GM19035 (cell line): Measurements from ENCODE around the gene ING1.

Experiments used
- ATAC-seq: cut with Tn5 transposase; IDR thresholded peaks from one replicate; pipeline ENCODE4 v1.9.1; 2021; ENCODE audit not compliant: unreplicated experiment

ING1 gene

DNA sequence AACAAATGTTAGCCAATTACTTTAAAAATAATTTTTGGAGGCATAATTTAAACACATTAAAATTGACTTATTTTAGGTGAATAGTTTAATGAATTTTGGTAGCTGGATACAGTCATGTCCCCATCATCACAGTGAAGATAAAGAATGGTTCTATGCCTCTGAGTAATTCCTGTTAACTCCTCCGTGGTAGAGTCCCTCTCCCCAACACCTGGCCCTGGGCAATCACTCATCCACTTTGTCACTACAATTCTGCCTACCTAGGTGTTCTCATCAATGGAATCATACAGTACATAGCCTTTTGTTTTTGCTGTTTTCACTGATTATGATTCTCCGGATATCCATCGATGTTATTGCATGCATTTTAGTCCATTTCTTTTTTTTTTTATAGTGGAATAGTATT lies 55.6 kb downstream of the ING1 start:
- ATAC-seq, result no peak

DNA sequence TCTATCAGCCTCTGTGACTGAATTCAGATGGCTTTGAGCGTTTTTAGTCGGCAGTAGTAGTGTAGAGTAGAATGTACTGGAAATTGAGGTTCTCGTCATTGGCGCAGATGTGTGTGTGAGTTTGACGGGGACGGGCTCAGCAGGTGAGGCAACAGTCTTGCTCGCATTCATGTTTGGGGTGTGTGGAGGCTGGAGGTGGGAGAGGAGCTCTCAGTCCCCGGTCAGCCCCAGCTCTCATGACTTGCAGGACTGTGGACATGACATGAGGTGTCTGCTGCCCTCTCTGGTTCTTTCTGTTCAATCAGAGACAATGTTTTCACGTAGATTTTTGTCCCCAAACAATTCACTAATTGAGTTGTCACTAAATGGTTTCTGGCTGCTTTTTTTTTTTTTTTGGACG lies 57.2 kb downstream of the ING1 start:
- ATAC-seq, result no peak

DNA sequence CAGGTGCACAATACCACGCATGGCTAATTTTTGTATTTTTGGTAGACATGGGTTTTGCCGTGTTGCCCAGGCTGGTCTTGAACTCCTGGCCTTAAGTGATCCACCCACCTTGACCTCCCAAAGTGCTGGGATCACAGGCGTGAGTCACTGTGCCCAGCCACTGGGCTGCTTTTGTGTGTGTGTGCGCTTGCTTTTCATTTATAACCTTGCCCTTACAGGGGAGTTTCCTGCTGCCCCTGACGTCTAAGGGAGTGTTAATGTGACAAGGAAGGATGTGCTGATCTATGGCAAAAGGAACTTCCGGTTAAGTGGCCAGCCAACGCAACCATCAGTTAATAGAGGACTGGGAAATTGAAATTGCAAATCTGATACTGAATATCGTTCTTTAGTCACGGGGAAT lies 57.7 kb downstream of the ING1 start:
- no peak for ATAC-seq

DNA sequence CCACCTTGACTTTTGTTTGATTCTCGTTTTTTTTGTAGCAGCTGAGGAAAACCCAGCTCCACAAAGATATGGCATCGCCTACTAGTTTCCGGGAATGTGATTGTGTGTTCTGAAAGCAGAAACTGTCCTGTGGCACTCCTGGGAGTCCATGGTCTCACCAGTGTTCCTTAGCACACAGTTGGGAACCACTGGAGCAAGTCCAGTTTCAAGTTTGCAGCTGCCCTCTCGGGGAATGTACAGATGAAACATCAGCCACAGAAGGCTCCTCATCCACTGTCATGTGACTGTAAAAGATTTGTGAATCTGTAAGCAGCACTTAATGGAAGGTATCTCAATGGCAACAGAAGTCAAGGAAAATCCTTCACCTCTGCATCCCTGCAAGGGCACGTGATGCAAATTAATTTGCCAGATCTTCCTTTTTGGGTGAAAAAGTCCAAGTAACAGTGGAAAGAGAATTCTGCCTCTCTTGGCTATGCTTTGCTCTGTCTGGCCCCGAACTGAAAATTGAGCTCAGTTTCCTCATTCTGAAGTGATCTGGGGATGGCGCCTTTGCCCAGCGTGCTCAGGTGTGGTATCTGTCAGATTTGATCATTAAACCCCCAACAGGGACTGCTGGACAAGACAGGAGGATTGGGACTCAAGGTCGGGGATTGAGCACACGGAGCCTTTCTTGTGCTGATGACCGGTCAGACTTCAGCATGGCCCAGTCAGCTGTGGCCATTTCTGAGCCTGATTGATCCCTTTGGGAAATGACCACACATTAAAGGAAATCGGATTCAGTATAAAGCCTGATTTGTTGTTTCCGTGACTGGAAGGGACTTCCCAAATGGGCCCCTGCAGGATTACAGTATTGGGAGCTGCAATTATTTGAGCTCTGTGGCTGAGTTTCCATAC lies 58.8 kb downstream of the ING1 start:
- ATAC-seq, result no peak
